ENCODE data around the gene CTNNBIP1. TPM values are rescaled to one million over a fixed set of nuclear protein-coding genes. Genes with fewer than 3 reads are reported as not detected.

Gene CTNNBIP1
- total RNA-seq, 1 experiment from 2014 or later: 31.3 TPM

DNA sequence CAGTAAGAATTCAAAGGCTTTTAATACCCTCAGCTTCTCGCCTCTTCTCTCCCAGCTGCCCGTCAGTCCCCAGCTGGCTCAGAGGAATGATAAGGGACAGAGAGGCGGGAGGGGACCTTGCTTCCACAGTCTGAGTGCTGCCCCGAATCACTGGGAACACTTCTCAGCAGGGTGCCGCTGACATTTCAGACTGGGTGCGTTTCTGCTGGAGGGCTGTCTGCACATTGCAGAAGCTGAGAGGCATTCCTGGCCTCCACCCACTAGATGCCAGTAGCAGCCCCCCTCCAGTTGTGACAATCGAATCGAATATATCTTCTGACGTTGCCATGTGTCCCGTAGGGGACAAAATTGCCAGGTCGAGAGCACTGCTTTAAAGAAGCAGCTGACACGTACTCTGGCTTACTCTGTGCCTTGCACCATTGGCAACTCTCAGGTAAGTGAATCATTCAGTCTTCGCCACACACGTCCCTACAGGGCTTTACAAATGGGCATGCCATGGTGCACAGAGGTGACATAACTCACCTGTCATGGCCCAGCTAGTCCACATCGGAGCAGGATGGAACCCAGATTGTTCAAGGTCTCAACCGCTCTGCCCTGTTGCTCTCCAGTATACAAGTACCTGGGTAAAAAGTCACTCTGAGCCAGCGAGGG is 23.9 kb downstream of the CTNNBIP1 start:
- no peak overlapping the region for H2AFZ ChIP-seq (ENCODE audit: low read depth, low read length, poor library complexity, severe bottlenecking)
- H3K27ac ChIP-seq (ENCODE audit: low read depth, low read length): no peak overlapping the region
- H3K27me3 ChIP-seq (ENCODE audit: insufficient read depth, low read length): no peaks in the 10 kb centered on the region
- ChIA-PET POLR2A (no interaction called here), CTCF (interaction anchor here (1.5 kb wide), 1 partner anchor 8 kb away, joined by 3 read pairs; no protein-coding TSS in a partner anchor), RAD21 (ENCODE audit: low non-redundant PET in 1 of 2, low total read pairs in 2 of 2, uncharacterized antibody in 2 of 2, unreplicated experiment in 2 of 2) (no interaction called here)
- H3K4me1 ChIP-seq (ENCODE audit: control insufficient read depth in 1 of 2, insufficient read depth in 2 of 2, low read length in 2 of 2): peaks cover 36 to 62% of the 10 kb centered on the region in 2 experiments
- TF ChIP-seq JUND (IDR thresholded peaks at IDR 0.05) (no peak), EZH2phosphoT487 (IDR thresholded peaks at IDR 0.05; ENCODE audit: borderline replicate concordance) (no peak), EZH2 (IDR thresholded peaks at IDR 0.05) (no peak), EGR1 (IDR thresholded peaks at IDR 0.05; ENCODE audit: low read depth) (no peak), TCF7L2 (IDR thresholded peaks at IDR 0.05; ENCODE audit: borderline replicate concordance, extremely low read depth, insufficient read depth, insufficient read length) (no peak), SIN3A (IDR thresholded peaks at IDR 0.05; ENCODE audit: low read depth) (no peak)
- TF ChIP-seq, protein P1, sequence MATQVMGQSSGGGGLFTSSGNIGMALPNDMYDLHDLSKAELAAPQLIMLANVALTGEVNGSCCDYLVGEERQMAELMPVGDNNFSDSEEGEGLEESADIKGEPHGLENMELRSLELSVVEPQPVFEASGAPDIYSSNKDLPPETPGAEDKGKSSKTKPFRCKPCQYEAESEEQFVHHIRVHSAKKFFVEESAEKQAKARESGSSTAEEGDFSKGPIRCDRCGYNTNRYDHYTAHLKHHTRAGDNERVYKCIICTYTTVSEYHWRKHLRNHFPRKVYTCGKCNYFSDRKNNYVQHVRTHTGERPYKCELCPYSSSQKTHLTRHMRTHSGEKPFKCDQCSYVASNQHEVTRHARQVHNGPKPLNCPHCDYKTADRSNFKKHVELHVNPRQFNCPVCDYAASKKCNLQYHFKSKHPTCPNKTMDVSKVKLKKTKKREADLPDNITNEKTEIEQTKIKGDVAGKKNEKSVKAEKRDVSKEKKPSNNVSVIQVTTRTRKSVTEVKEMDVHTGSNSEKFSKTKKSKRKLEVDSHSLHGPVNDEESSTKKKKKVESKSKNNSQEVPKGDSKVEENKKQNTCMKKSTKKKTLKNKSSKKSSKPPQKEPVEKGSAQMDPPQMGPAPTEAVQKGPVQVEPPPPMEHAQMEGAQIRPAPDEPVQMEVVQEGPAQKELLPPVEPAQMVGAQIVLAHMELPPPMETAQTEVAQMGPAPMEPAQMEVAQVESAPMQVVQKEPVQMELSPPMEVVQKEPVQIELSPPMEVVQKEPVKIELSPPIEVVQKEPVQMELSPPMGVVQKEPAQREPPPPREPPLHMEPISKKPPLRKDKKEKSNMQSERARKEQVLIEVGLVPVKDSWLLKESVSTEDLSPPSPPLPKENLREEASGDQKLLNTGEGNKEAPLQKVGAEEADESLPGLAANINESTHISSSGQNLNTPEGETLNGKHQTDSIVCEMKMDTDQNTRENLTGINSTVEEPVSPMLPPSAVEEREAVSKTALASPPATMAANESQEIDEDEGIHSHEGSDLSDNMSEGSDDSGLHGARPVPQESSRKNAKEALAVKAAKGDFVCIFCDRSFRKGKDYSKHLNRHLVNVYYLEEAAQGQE (IDR thresholded peaks at IDR 0.05; ENCODE audit: low read depth): no peak
- no peaks in the 10 kb centered on the region for H4K20me1 ChIP-seq (ENCODE audit: insufficient read depth)
- H3K36me3 ChIP-seq (ENCODE audit: control insufficient read depth in 1 of 2, insufficient read depth in 2 of 2, low read length in 2 of 2): no peaks in the 10 kb centered on the region
- no peaks in the 10 kb centered on the region for H3K79me2 ChIP-seq (ENCODE audit: insufficient read depth, low read length)
- DNase-seq (ENCODE audit: low read depth, low spot score) (no peak), ATAC-seq (no peak)
- no peaks in the 10 kb centered on the region for H3K9me2 ChIP-seq (ENCODE audit: insufficient read depth)
- peak overlapping the region; percentile 36 for H3K4me2 ChIP-seq (ENCODE audit: low read length)
- no TSS peak for BruUV-seq (replicated peaks)
- H3K9ac ChIP-seq (ENCODE audit: low read length): no peak overlapping the region
- H3K9me3 ChIP-seq (ENCODE audit: control insufficient read depth in 1 of 2, insufficient read depth in 1 of 2, low read depth in 1 of 2, low read length in 2 of 2): no peaks in the 10 kb centered on the region
- H3K4me3 ChIP-seq (replicated peaks in 1 of 2; ENCODE audit: low read depth in 1 of 2, low read length in 2 of 2): no peak overlapping the region
- intact Hi-C loops (cut with micrococcal nuclease): no loop called here

Measured in HCT116 (cell line).